MCF 10A (cell line): Measurements from ENCODE around the gene FBXO22. TPM values are rescaled to one million over a fixed set of nuclear protein-coding genes. Genes with fewer than 3 reads are reported as not detected.
A peak's percentile ranks its signal among the peaks of the same experiment; 100 is the strongest.
"Not testable (repeated sequence)": the region's sequence is repeated elsewhere in the genome, so short reads cannot be mapped to it uniquely, and the experiment has no call there.

Experiments used
- BruUV-seq: library from RNA; stranded (reverse); fragments of 400-500 nt; replicated peaks from 2 replicates; lab custom pipeline; 2021; lab: Mats Ljungman, UMichigan
- CTCF ChIA-PET: fragments of 300-600 bp; sonication (Branson Sonifier 250); formaldehyde crosslinking; extraction: SDS; loops from one replicate; lab custom pipeline; 2021; ENCODE audit warnings: antibody characterized with exemption, inconsistent platforms; lab: Yijun Ruan, JAX
- POLR2A ChIA-PET: fragments of 300-600, 350-650 bp; sonication (Branson Sonifier 250); formaldehyde crosslinking; extraction: SDS; loops from one replicate; lab custom pipeline; 2020; ENCODE audit warnings: antibody characterized with exemption, inconsistent platforms; lab: Yijun Ruan, JAX
- DNase-seq: peaks from one replicate; pipeline ENCODE4 v3.0.0-alpha.2; 2018; ENCODE audit not compliant: unreplicated experiment
- H3K27ac Mint-ChIP-seq: one replicate; pipeline ENCODE4 v1.8.0; 2022; ENCODE audit warnings: mild to moderate bottlenecking, low read depth, mixed read lengths; ENCODE audit not compliant: unreplicated experiment
- H3K27me3 Mint-ChIP-seq: one replicate; pipeline ENCODE4 v1.8.0; 2022; ENCODE audit warnings: mixed read lengths; ENCODE audit not compliant: insufficient read depth, unreplicated experiment
- H3K36me3 Mint-ChIP-seq: one replicate; pipeline ENCODE4 v1.8.0; 2022; ENCODE audit warnings: mild to moderate bottlenecking, moderate library complexity, mixed read lengths; ENCODE audit not compliant: insufficient read depth, unreplicated experiment
- H3K4me1 Mint-ChIP-seq: one replicate; pipeline ENCODE4 v1.8.0; 2022; ENCODE audit warnings: mixed read lengths; ENCODE audit not compliant: insufficient read depth, unreplicated experiment
- H3K4me3 Mint-ChIP-seq: one replicate; pipeline ENCODE4 v1.8.0; 2022; ENCODE audit warnings: mild to moderate bottlenecking, moderate library complexity, mixed read lengths; ENCODE audit not compliant: unreplicated experiment
- H3K9me3 Mint-ChIP-seq: one replicate; pipeline ENCODE4 v1.8.0; 2022; ENCODE audit warnings: mixed read lengths; ENCODE audit not compliant: unreplicated experiment
- CTCF ChIP-seq: fragments of 200-600 bp; IDR thresholded peaks from one replicate; pipeline ENCODE4 v1.8.0; 2022; ENCODE audit warnings: antibody characterized with exemption, mild to moderate bottlenecking; ENCODE audit not compliant: unreplicated experiment
- intact Hi-C: fragments of 100-400 bp; cut with micrococcal nuclease; formaldehyde crosslinking; loops from 2 replicates; pipeline ENCODE4 v1.14.1; 2022
- total RNA-seq: library from RNA; stranded (reverse); gene quantifications from 2 replicates; pipeline ENCODE4 v1.2.3, GENCODE V29; 2022

FBXO22 gene
- total RNA-seq, 1 experiment from 2014 or later = 70.7 TPM

GRCh38 chr15:75961331-75961730, 57.7 kb downstream of the FBXO22 start:
- BruUV-seq = no TSS peak
- H3K4me3 Mint-ChIP-seq = no peak overlapping the region
- H3K27ac Mint-ChIP-seq = no peak overlapping the region
- TF ChIP-seq CTCF = no peak
- intact Hi-C loops = no loop called here
- H3K36me3 Mint-ChIP-seq = no peaks in the 10 kb centered on the region
- peaks cover 5% of the 10 kb centered on the region for H3K4me1 Mint-ChIP-seq
- DNase-seq = no peak
- no peaks in the 10 kb centered on the region for H3K27me3 Mint-ChIP-seq
- H3K9me3 Mint-ChIP-seq = no peaks in the 10 kb centered on the region
- ChIA-PET CTCF (interaction anchor here (1.0 to 1.5 kb wide), 2 partner anchors 33 to 97 kb away, joined by 3 read pairs; no protein-coding TSS in a partner anchor), POLR2A (interaction anchor here (1.0 kb wide), 1 partner anchor 14 kb away, joined by 4 read pairs; no protein-coding TSS in a partner anchor)

- no peaks in the 10 kb centered on the region for H3K36me3 Mint-ChIP-seq
- no TSS peak for BruUV-seq
- ChIA-PET CTCF (interaction anchor here (0.6 to 0.7 kb wide), 3 partner anchors 17 to 165 kb away, joined by 3 read pairs; no protein-coding TSS in a partner anchor), POLR2A (interaction anchor here (0.6 to 0.9 kb wide), 3 partner anchors 40 to 1807 kb away, joined by 3 read pairs; no protein-coding TSS in a partner anchor)
- peak; percentile 56 for DNase-seq
- H3K27ac Mint-ChIP-seq = no peak overlapping the region
- TF ChIP-seq CTCF = no peak
- no peak overlapping the region for H3K4me3 Mint-ChIP-seq
- intact Hi-C loops = no loop called here
- no peaks in the 10 kb centered on the region for H3K27me3 Mint-ChIP-seq
- peaks cover 5% of the 10 kb centered on the region for H3K4me1 Mint-ChIP-seq
- no peaks in the 10 kb centered on the region for H3K9me3 Mint-ChIP-seq
Measured at GRCh38 chr15:75966073-75966472, 62.4 kb downstream of the FBXO22 start.

DNA sequence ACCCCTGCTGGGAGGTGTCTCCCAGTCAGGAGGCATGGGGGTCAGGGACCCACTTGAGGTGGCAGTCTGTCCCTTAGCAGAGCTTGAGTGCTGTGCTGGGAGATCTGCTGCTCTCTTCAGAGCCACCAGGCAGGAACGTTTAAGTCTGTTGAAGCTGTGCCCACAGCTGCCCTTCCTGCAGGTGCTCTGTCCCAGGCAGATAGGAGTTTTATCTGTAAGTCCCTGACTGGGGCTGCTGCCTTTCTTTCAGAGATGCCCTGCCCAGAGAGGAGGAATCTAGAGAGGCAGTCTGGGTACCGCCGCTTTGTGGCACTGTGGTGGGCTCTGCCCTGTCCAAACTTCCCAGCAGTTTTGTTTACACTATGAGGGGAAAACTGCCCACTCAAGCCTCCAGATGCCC, 73.1 kb downstream of the FBXO22 start:
- H3K9me3 Mint-ChIP-seq, BruUV-seq, H3K36me3 Mint-ChIP-seq, CTCF ChIA-PET, H3K4me1 Mint-ChIP-seq, intact Hi-C loops, H3K4me3 Mint-ChIP-seq, DNase-seq, H3K27ac Mint-ChIP-seq: not testable (repeated sequence)
- POLR2A ChIA-PET = interaction anchor here (1.1 kb wide), 1 partner anchor 10 kb away, joined by 3 read pairs; no protein-coding TSS in a partner anchor
- peaks cover 10% of the 10 kb centered on the region for H3K27me3 Mint-ChIP-seq

- CTCF ChIA-PET = interaction anchor here (0.7 kb wide), 1 partner anchor 89 kb away, joined by 5 read pairs; no protein-coding TSS in a partner anchor
- TF ChIP-seq CTCF = no peak
- Mint-ChIP-seq H3K4me1 (no peaks in the 10 kb centered on the region), H3K36me3 (no peaks in the 10 kb centered on the region), H3K9me3 (no peaks in the 10 kb centered on the region), H3K27me3 (no peaks in the 10 kb centered on the region), H3K4me3 (no peak overlapping the region), H3K27ac (no peak overlapping the region)
- intact Hi-C loops = no loop called here
- no peak for DNase-seq
- POLR2A ChIA-PET = no interaction called here
- BruUV-seq = no TSS peak
Measured at GRCh38 chr15:75981149-75981815, 77.6 kb downstream of the FBXO22 start.
